Stimulated activated CD8-positive, alpha-beta memory T cell treated with anti-CD3 and anti-CD28 coated beads, Interleukin-7, amount 100 ng/mL, for 4 hours (primary cell): ENCODE data around the gene PKD1L1.

Experiments used
- DNase-seq, 2 donors: peaks; one replicate each; pipeline ENCODE4 v3.0.0-alpha.2; 2020; ENCODE audit warnings: low read depth in 2 of 2

PKD1L1 gene

DNA sequence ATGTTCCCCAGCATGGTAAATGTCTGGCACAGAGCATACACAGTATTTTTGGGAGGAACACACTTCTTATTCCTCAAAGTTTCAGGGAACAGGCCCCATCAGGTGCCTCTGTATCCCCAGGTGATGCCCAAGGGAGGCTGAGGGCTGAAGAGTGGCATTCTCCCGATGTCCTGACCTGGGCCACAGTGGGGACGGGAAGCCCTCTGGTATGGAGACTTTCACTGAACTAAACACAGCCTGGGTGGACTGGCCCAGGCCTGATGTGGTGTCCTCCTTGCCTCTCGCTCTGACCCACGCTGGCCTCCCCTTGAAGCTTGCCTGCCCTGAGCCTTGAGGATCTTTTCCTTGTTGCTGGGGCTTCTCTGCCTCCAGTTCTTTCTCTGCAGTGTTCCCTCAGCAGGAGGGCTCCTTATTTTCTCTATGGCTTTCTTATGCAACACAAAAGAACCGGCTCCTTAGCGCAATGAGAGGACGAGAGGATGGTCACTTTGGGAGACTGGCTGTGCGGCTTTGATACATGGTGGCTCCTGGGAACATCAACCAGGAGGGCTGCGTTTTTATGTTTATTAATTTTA is 208.9 kb downstream of the PKD1L1 start:
- DNase-seq = no peak

DNA sequence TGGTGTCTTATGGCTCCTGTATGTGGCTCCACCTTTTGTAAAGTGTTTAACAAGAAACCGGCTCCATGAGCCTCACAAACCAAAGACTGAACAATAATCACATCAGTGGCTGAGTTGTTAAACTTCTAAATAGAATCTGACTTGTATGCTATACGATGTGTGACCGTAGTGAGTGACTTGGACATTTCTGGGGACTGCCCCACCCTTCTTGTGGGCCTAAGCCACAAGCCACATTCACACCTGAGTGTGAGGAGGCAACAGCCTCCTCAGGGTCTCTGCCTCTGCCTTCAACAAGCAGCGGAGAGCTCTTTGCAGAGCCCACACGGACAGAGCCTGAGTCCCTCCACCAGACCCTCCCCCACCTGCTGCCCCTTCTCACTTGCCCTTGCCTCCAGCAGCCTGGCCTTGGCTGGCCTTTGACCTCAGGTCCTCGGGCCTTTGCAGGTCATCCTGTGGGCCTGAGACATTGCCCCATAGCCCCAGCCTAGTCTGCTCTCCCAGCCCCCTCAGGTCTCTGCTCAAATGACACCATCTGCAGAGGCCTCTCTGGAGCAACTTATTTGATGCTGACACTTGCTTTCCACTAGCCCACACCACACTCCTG is 209.6 kb downstream of the PKD1L1 start:
- DNase-seq = no peak

DNA sequence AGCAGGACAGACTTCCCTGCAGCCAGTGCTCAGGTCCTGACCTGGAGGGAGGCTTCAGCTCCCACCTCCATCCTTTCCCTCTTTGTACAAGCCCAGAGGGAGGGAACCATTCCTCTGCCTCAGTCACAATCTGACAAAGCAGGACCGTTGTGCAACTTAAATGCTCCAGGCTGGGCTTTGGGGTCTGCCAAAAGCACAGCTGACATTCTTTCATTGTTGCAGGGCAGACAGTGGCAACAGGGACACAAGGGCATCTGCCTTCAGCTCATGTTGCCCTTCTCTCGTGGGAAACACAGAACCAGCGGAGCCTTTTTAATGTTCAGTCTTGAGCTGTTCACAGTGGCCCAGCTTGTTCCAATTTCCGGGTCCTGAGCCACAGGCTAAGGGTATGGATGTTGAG is 210.7 kb downstream of the PKD1L1 start:
- no peak for DNase-seq

DNA sequence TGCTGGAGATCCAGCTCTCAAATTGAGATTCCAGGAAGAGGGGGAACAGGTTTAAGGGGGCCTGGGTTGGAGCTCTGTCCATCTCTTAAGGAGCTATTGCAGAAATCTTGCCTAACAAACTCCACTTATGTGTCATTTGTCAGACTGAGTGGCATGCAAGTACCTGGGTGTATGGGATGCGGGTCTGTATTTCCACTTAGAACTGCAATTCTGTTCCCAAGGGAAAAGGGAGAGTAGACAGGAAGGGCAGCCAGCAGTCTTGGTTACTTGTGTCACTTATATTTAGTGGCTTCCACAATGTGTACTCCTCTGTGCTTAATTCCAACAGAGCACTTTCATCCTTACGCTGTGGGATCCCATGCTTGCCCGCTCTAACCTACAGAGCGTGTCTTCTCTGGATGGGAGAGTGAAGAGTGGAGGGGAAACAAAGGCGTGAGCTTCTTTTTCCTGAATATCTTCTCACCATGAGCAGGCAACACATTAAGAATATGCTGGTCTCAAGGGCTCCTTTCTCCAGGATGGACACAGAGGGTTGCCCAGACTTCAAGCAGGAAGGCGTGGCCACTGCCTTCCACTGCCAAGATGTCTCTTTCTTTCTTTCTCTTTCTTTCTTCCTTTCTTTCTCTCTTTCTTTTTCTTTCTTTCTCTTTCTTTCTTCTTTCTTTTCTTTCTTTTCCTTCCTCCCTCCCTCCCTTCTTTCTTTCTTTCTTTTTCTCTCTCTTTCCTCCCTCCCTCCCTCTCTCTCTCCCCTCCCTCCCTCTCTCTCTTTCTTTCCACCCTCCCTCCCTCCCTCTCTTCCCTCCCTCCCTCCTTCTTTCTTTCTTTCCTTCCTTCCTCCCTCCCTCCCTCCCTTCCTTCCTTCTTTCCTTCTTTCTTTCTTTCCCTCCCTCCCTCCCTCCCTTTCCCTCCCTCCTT is 212.6 kb downstream of the PKD1L1 start:
- DNase-seq = no peak

DNA sequence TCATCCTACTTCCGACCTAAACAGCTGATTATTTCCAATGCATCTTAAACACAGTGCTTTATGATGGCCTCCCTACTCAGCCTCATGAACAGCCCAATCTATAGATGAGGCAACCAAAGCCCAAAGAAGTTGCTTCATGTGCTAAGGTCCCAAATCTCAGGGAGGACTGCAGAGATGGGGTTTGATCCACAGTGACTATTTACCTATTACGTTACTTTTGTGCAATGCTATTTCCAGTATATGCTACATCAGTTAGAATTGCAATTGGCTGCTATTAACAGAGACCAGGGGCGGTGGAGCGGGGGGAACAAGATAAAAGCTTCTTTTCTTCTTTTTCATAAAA is 213.3 kb downstream of the PKD1L1 start:
- no peak for DNase-seq

DNA sequence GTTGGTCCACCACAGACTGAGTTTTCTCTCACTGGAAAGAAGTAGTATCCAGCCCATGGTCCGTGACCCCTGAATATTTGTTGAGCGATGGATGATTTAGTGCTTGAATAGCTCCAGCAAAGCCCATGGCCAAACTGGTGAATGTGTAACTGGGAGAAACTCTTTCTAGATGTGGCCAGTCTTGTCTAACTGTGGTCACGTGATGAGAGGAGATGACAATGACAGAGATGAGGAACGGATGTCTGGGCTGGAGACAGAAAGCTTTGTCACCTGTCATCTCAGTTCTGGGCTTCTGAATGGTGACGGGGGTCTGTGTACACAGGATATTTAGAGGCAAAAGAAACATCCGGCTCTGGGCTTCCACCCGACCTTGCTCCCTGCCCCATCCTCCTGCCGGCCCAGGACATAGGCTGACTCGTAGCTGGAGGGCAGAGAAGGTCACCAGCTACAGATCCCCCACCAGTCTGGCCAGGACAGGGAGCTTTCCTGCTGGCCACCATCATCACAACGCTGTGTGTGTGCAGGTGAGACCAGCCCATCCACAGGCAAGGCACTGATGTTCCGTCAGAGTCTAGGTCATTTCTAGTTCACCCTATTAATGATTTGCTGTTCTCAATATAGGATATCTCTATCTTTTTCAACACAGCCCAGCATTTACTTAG is 213.8 kb downstream of the PKD1L1 start:
- DNase-seq = no peak

DNA sequence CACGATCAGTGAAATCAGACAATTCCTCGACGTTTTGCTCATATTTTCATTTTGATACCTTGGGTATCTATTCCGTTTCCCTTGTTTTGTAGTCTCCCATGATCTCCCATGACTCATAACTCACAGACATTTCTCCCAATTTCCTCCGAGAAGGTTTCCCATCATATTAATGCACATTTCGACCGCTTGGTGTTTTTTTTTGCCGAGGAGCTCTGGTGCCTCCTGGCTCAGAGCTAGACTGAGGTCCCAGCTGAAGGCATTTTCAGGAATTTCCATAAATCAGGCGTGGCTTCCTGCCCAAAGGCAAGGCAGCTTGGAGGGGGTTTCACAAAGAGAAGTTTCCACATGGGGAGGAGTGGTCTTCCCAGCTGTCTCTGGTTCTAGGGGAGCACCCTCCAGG is 218.1 kb downstream of the PKD1L1 start:
- DNase-seq = no peak

DNA sequence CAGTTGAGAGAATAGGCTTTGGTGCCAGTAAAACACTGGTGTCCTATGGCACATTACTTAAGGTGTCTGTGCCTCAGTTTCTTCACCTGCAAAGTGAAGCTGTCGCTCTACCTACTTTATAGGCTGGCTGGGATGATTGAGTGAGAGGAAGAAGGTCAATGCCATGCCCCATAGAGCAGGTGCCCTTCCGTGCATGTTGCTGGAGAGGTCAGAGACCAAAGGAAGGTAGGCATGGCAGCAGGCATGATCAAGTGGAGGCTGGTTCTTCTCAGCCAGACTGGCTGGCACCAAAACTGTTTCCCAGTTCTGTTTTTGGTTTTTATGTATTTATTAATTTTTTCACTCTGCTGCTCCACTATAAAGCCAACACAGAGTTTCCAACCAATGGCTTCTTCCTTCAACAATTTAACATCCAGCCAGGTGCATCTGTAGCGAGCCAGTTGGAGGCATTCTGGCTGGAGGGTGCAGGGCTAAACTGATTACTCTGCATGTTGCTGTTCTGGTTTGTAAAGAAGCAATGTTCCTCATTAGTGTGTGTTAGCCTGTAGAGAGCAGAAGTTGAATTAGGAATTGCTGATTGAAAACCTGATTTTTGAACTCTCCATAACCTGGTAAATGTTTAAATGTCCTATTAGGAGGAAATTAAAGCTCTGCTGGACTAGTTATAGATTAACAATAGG is 222.1 kb downstream of the PKD1L1 start:
- no peak for DNase-seq

DNA sequence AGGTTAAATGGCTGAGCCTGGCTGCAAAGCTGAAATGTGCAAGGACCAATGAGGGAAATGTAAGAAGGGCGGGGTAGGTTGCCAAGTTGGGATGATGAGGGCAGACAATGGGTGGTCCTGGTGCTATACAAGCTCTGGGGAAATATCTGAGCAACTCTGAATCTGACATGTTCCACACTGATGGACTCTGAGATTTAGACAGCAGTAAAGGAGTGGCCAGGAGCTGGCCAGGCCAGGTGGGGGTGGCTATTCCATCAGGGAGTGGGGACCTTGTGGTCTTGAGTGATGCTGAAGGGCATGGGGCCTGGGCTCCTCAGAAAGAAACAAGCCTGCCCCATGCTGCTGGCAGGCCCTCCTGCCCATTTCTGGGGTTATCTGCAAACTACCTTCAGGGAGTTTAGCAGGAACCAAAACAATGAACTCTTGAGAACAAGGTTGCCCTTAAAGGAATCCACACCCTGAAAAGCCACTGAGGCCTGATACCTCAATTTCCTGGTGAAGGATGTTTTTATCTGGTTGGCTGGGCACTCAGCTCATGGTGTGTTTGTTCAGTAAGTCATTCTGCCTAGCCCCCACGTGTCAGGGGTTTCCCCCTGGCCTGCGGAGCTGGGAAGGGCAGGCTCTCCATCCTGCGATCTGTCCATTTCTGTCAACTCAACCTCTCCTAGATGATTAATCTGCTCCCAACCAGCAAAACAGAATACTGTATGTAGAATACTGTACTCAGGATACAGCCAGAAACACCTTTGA is 223.1 kb downstream of the PKD1L1 start:
- no peak for DNase-seq
